ENCODE data around the gene SLIT3. TPM values are rescaled to one million over a fixed set of nuclear protein-coding genes. Genes with fewer than 3 reads are reported as not detected.

SLIT3 gene
- total and polyA plus RNA-seq, 2 donors (not counting 3 experiments of a cell fraction or from before 2014, with no cell fraction given), result 0.90 to 1.0 TPM

DNA sequence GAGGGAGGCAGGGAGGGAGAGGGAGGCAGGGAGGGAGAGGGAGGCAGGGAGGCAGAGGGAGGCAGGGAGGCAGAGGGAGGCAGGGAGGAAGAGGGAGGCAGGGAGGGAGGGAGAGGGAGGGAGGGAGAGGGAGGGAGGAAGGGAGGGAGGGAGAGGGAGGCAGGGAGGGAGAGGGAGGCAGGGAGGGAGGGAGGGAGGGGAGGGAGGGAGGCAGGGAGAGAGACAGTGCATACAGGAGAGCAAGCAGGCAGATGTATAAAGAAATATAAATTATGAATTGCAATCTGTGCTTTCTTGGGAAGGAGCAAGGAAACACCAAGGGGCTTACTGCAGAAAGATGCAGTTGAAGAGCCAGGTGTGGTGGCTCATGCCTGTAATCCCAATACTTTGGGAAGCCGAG is 574.6 kb downstream of the SLIT3 start:
- H3K9ac ChIP-seq (replicated peaks; ENCODE audit: extremely low read depth, insufficient read depth, low read length), result no peak overlapping the region
- intact Hi-C loops (cut with micrococcal nuclease), result no loop called here
- no peaks in the 10 kb centered on the region for H3K4me1 ChIP-seq (ENCODE audit: control insufficient read depth, extremely low read depth, insufficient read depth, low read length)
- no peak overlapping the region for H2AFZ ChIP-seq (ENCODE audit: low read depth, low read length)
- FAIRE-seq (no peak), DNase-seq (ENCODE audit: low read depth, low spot score) (no peak)
- H3K9me3 ChIP-seq (replicated peaks; ENCODE audit: control insufficient read depth, insufficient read depth, low read length), result no peaks in the 10 kb centered on the region
- POLR2A ChIA-PET, result no interaction called here
- H4K20me1 ChIP-seq (replicated peaks; ENCODE audit: control insufficient read depth, extremely low read depth, insufficient read depth, low read length), result no peaks in the 10 kb centered on the region
- H3K27ac ChIP-seq (ENCODE audit: insufficient read depth, low read depth, low read length), result no peak overlapping the region
- no peaks in the 10 kb centered on the region for H3K36me3 ChIP-seq (ENCODE audit: control insufficient read depth in 2 of 2, extremely low read depth in 1 of 2, insufficient read depth in 2 of 2, low read length in 2 of 2)
- dilution Hi-C loops (cut with MboI; ENCODE audit: extremely low pct_ligation_motif_present, low sequenced_read_pairs), result no loop called here
- TF ChIP-seq, protein P1, sequence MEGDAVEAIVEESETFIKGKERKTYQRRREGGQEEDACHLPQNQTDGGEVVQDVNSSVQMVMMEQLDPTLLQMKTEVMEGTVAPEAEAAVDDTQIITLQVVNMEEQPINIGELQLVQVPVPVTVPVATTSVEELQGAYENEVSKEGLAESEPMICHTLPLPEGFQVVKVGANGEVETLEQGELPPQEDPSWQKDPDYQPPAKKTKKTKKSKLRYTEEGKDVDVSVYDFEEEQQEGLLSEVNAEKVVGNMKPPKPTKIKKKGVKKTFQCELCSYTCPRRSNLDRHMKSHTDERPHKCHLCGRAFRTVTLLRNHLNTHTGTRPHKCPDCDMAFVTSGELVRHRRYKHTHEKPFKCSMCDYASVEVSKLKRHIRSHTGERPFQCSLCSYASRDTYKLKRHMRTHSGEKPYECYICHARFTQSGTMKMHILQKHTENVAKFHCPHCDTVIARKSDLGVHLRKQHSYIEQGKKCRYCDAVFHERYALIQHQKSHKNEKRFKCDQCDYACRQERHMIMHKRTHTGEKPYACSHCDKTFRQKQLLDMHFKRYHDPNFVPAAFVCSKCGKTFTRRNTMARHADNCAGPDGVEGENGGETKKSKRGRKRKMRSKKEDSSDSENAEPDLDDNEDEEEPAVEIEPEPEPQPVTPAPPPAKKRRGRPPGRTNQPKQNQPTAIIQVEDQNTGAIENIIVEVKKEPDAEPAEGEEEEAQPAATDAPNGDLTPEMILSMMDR (IDR thresholded peaks at IDR 0.05; ENCODE audit: extremely low read depth in 1 of 2, insufficient read depth in 1 of 2, low read depth in 1 of 2, low read length in 2 of 2), result no peak
- TF ChIP-seq JUN (IDR thresholded peaks at IDR 0.05; ENCODE audit: borderline replicate concordance, insufficient read depth, insufficient read length, low read depth), result no peak
- no peak for TF ChIP-seq FOS (IDR thresholded peaks at IDR 0.05; ENCODE audit: borderline replicate concordance, insufficient read depth, low read length)
- TF ChIP-seq POLR2AphosphoS5 (IDR thresholded peaks at IDR 0.05; ENCODE audit: insufficient read depth, low read depth, low read length), result no peak
- no peak for TF ChIP-seq POLR2A (IDR thresholded peaks at IDR 0.05; ENCODE audit: low read depth, low read length)
- TF ChIP-seq MYC (IDR thresholded peaks at IDR 0.05; ENCODE audit: low read depth, low read length), result no peak
- no peak for TF ChIP-seq EZH2 (IDR thresholded peaks at IDR 0.05; ENCODE audit: borderline replicate concordance, low read depth, low read length, severe bottlenecking)
- TF ChIP-seq, protein P2, sequence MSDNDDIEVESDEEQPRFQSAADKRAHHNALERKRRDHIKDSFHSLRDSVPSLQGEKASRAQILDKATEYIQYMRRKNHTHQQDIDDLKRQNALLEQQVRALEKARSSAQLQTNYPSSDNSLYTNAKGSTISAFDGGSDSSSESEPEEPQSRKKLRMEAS (IDR thresholded peaks at IDR 0.05; ENCODE audit: insufficient read depth, insufficient read length), result no peak
- H3K27me3 ChIP-seq (ENCODE audit: control insufficient read depth in 2 of 2, insufficient read depth in 2 of 2, low read length in 2 of 2), result no peaks in the 10 kb centered on the region
- no peaks in the 10 kb centered on the region for H3K9me1 ChIP-seq (replicated peaks; ENCODE audit: control insufficient read depth, extremely low read depth, insufficient read depth, low read length)
- BruUV-seq (replicated peaks), result no TSS peak
- no peak overlapping the region for H3K4me2 ChIP-seq (ENCODE audit: insufficient read depth, low read length)
- no peak overlapping the region for H3K4me3 ChIP-seq (replicated peaks in 1 of 3; ENCODE audit: insufficient read depth in 1 of 3, low read depth in 1 of 3, low read length in 3 of 3)
- H3K79me2 ChIP-seq (ENCODE audit: control insufficient read depth, insufficient read depth, low read length), result no peaks in the 10 kb centered on the region
- CTCF ChIA-PET, result no interaction called here
